ENCODE data around the gene MED13. TPM values are rescaled to one million over a fixed set of nuclear protein-coding genes. Genes with fewer than 3 reads are reported as not detected.

The MED13 gene
- total RNA-seq, 3 donors from 2014 or later, result 73.4 to 136 (median 92.1) TPM

DNA sequence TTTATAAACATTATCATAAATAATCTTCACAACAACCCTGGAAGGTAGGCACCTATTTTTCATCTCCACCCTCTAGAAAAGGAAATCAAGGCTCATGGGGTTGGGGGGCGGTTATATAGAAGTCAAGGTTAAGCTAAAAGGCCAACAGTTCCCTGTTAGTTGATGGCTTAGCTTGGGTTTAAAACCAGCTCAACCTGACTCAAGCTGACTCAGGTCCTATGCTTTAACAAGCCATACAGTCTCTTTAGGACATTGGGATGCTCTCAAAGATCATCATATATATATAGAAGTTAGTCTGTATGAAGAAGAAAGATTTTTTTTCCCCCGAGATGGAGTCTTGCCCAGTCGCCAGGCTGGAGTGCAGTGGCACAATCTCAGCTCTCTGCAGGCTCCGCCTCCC is 44.8 kb upstream of the MED13 start:
- TF ChIP-seq, protein P1, sequence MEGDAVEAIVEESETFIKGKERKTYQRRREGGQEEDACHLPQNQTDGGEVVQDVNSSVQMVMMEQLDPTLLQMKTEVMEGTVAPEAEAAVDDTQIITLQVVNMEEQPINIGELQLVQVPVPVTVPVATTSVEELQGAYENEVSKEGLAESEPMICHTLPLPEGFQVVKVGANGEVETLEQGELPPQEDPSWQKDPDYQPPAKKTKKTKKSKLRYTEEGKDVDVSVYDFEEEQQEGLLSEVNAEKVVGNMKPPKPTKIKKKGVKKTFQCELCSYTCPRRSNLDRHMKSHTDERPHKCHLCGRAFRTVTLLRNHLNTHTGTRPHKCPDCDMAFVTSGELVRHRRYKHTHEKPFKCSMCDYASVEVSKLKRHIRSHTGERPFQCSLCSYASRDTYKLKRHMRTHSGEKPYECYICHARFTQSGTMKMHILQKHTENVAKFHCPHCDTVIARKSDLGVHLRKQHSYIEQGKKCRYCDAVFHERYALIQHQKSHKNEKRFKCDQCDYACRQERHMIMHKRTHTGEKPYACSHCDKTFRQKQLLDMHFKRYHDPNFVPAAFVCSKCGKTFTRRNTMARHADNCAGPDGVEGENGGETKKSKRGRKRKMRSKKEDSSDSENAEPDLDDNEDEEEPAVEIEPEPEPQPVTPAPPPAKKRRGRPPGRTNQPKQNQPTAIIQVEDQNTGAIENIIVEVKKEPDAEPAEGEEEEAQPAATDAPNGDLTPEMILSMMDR (IDR thresholded peaks at IDR 0.05), result no peak
- TF ChIP-seq POLR2AphosphoS5 (IDR thresholded peaks at IDR 0.05) (no peak), POLR2A (IDR thresholded peaks at IDR 0.05) (no peak)
- Histone ChIP-seq H3K9me3 (no peaks in the 10 kb centered on the region), H3K27me3 (no peaks in the 10 kb centered on the region), H3K4me1 (no peaks in the 10 kb centered on the region), H3K27ac (no peak overlapping the region), H3K36me3 (no peaks in the 10 kb centered on the region), H3K4me3 (no peak overlapping the region)
- no peak for DNase-seq (ENCODE audit: low spot score in 2 of 2)
- intact Hi-C loops (cut with DNase I; ENCODE audit: low total_unique reads), result no loop called here

DNA sequence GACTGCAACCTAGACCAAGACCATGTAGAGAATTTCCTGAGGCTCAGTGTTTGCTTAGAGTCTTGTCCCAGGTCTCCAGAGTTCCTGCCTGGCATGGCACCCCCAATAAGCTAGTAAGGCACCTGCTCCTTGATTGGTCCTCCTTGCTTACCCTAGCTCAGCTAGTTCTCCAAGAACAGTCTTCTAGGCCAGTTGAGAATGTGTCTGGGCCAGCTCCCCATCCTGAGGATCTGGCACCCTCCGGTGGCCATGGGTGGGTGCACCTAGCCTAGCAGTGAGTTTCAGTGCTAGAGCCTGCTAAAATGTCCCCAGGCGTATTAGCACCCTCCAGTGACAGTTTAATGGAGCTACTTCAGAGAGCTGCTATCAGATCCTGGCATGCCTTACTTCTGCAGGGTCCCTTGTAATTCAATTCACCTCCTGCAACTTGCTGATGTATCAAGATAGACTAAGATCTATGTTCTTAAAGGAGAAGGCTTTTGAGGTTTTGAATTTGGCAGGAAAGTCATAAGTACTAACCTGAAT is 44.4 kb upstream of the MED13 start:
- H3K36me3 ChIP-seq, result no peaks in the 10 kb centered on the region
- no peak for DNase-seq (ENCODE audit: low spot score in 2 of 2)

DNA sequence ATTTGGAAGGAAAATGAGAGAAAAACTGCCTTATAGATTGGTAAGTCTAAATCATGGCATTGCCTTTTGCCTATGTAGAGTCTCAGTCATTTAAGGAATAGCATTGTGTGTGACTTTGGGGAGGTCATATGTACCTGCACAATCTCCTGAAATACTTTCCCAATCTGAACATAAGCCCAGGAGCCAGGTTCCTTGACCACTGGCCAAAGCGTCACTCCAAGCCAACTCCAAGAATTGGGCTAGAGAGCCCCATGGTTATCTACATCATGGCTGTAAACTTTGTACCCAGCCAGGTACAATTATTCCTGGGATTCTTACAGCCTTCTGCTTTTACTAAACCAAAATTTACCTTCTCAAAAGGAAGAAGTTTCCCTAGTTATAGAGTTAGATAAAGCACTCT is 40.8 kb upstream of the MED13 start:
- Histone ChIP-seq H3K27me3 (no peaks in the 10 kb centered on the region), H3K27ac (no peak overlapping the region), H3K36me3 (no peaks in the 10 kb centered on the region), H3K4me3 (no peak overlapping the region), H3K4me1 (no peaks in the 10 kb centered on the region), H3K9me3 (no peaks in the 10 kb centered on the region)
- DNase-seq (ENCODE audit: low spot score in 2 of 2), result no peak
- TF ChIP-seq POLR2AphosphoS5 (IDR thresholded peaks at IDR 0.05) (no peak), POLR2A (IDR thresholded peaks at IDR 0.05) (no peak)
- TF ChIP-seq, protein P1 (IDR thresholded peaks at IDR 0.05), result no peak
- intact Hi-C loops (cut with DNase I; ENCODE audit: low total_unique reads), result no loop called here

More for the DNA sequence above, 44.4 kb upstream of the MED13 start:
- no peak overlapping the region for H3K27ac ChIP-seq
- H3K4me1 ChIP-seq, result no peaks in the 10 kb centered on the region
- no peaks in the 10 kb centered on the region for H3K9me3 ChIP-seq
- no peaks in the 10 kb centered on the region for H3K27me3 ChIP-seq
- intact Hi-C loops (cut with DNase I; ENCODE audit: low total_unique reads), result no loop called here
- H3K4me3 ChIP-seq, result no peak overlapping the region
- TF ChIP-seq POLR2A (IDR thresholded peaks at IDR 0.05) (no peak), POLR2AphosphoS5 (IDR thresholded peaks at IDR 0.05) (no peak)
- TF ChIP-seq, protein P1 (IDR thresholded peaks at IDR 0.05), result no peak

DNA sequence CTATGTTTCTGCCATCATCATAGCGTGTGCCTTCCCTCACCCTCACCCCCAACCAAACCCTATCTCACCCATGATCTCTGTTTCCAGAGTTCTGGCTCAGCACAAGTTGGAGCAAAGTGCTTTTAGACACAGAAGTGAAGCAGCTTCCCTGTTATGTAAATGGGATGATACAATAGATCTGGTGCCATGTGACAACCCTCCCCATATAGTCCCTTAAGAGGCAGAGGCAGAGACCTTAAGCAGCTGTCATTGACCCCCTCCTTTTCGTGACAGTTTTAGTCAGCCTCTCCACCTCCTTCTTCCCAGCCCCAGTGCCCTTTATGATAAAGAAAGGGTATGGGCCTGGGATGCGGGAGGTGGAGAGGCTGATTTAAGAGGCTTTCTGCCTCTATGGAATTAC is 40.3 kb upstream of the MED13 start:
- H3K4me3 ChIP-seq, result no peak overlapping the region
- intact Hi-C loops (cut with DNase I; ENCODE audit: low total_unique reads), result no loop called here
- no peaks in the 10 kb centered on the region for H3K27me3 ChIP-seq
- TF ChIP-seq, protein P1 (IDR thresholded peaks at IDR 0.05), result no peak
- no peaks in the 10 kb centered on the region for H3K36me3 ChIP-seq
- no peaks in the 10 kb centered on the region for H3K9me3 ChIP-seq
- DNase-seq (ENCODE audit: low spot score in 2 of 2), result no peak
- H3K27ac ChIP-seq, result no peak overlapping the region
- no peaks in the 10 kb centered on the region for H3K4me1 ChIP-seq

DNA sequence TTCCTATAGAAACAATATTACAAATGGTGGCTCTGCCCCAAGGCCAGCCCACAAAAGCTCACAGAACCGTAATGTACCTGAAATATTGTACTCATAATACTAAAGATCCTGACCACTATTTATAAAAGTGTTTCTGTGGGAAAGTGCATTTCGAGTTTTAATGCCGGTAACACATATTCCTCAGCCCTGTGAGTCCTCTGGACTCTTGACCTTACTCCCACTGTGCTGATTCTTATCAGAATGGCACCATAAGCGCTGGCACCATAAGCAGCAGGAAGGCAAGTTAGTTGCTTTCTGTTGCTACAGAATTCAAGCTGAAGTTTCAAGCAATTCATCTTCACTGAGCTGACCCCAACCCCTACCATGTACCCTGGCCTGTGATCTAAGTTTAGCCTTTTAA is 36.4 kb upstream of the MED13 start:
- H3K36me3 ChIP-seq, result no peaks in the 10 kb centered on the region
- TF ChIP-seq POLR2AphosphoS5 (IDR thresholded peaks at IDR 0.05), result no peak
- TF ChIP-seq, protein P1 (IDR thresholded peaks at IDR 0.05), result no peak
- TF ChIP-seq POLR2A (IDR thresholded peaks at IDR 0.05), result no peak
- DNase-seq (ENCODE audit: low spot score in 2 of 2), result no peak
- H3K4me1 ChIP-seq, result no peaks in the 10 kb centered on the region
- no peaks in the 10 kb centered on the region for H3K9me3 ChIP-seq
- no peak overlapping the region for H3K4me3 ChIP-seq
- no peaks in the 10 kb centered on the region for H3K27me3 ChIP-seq
- H3K27ac ChIP-seq, result no peak overlapping the region
- intact Hi-C loops (cut with DNase I; ENCODE audit: low total_unique reads), result no loop called here

Measured in breast epithelium (tissue), 4 donors.